Measurements from ENCODE around the gene SQOR.

The SQOR gene

GRCh38 chr15:45640616-45641015 is 5.8 kb downstream of the SQOR start:
- H3K9me3 ChIP-seq = no peaks in the 10 kb centered on the region
- no peak for TF ChIP-seq CTCF (IDR thresholded peaks at IDR 0.05)
- no peaks in the 10 kb centered on the region for H3K27me3 ChIP-seq
- H3K4me3 ChIP-seq (ENCODE audit: low read depth in 1 of 2, low read length in 1 of 2) = no peak overlapping the region
- H3K4me1 ChIP-seq (ENCODE audit: control insufficient read depth in 1 of 2, insufficient read depth in 1 of 2, low read depth in 1 of 2, low read length in 1 of 2) = peaks cover 100% of the 10 kb centered on the region in 2 experiments
- H3K36me3 ChIP-seq = peaks cover 4% of the 10 kb centered on the region
- peak overlapping the region; percentile 98 for H3K27ac ChIP-seq

- Histone ChIP-seq H3K27me3 (no peaks in the 10 kb centered on the region), H3K27ac (peak overlapping the region; percentile 98), H3K4me1 (ENCODE audit: control insufficient read depth in 1 of 2, insufficient read depth in 1 of 2, low read depth in 1 of 2, low read length in 1 of 2) (peaks cover 100% of the 10 kb centered on the region in 2 experiments), H3K36me3 (peaks cover 4% of the 10 kb centered on the region), H3K4me3 (ENCODE audit: low read depth in 1 of 2, low read length in 1 of 2) (peak overlapping the region; percentile 29 to 42), H3K9me3 (no peaks in the 10 kb centered on the region)
- TF ChIP-seq CTCF (IDR thresholded peaks at IDR 0.05) = no peak
Measured at GRCh38 chr15:45641374-45641781, 6.5 kb downstream of the SQOR start.

GRCh38 chr15:45641999-45642932 is 7.4 kb downstream of the SQOR start:
- no peaks in the 10 kb centered on the region for H3K9me3 ChIP-seq
- H3K4me3 ChIP-seq (ENCODE audit: low read depth in 1 of 2, low read length in 1 of 2) = peak overlapping the region; percentile 29 to 42
- peaks cover 4% of the 10 kb centered on the region for H3K36me3 ChIP-seq
- TF ChIP-seq CTCF (IDR thresholded peaks at IDR 0.05) = no peak
- H3K27ac ChIP-seq = peak overlapping the region; percentile 98
- H3K27me3 ChIP-seq = no peaks in the 10 kb centered on the region
- H3K4me1 ChIP-seq (ENCODE audit: control insufficient read depth in 1 of 2, insufficient read depth in 1 of 2, low read depth in 1 of 2, low read length in 1 of 2) = peaks cover 97% of the 10 kb centered on the region in 2 experiments

GRCh38 chr15:45644437-45644836 is 9.6 kb downstream of the SQOR start:
- Histone ChIP-seq H3K27ac (peak overlapping the region; percentile 98), H3K9me3 (no peaks in the 10 kb centered on the region), H3K4me1 (ENCODE audit: control insufficient read depth in 1 of 2, insufficient read depth in 1 of 2, low read depth in 1 of 2, low read length in 1 of 2) (peaks cover 89 to 90% of the 10 kb centered on the region in 2 experiments), H3K36me3 (peaks cover 4% of the 10 kb centered on the region), H3K27me3 (no peaks in the 10 kb centered on the region), H3K4me3 (ENCODE audit: low read depth in 1 of 2, low read length in 1 of 2) (peak overlapping the region in 1 of 2 experiments; percentile 25)
- no peak for TF ChIP-seq CTCF (IDR thresholded peaks at IDR 0.05)

- Histone ChIP-seq H3K9me3 (no peaks in the 10 kb centered on the region), H3K4me1 (ENCODE audit: control insufficient read depth in 1 of 2, insufficient read depth in 1 of 2, low read depth in 1 of 2, low read length in 1 of 2) (peaks cover 89 to 90% of the 10 kb centered on the region in 2 experiments), H3K27ac (peak overlapping the region; percentile 98), H3K36me3 (peaks cover 2% of the 10 kb centered on the region), H3K27me3 (no peaks in the 10 kb centered on the region), H3K4me3 (ENCODE audit: low read depth in 1 of 2, low read length in 1 of 2) (peak overlapping the region; percentile 25 to 40)
- TF ChIP-seq CTCF (IDR thresholded peaks at IDR 0.05) = no peak
Measured at GRCh38 chr15:45645026-45645980, 10.5 kb downstream of the SQOR start.

All from neutrophil (primary cell).